GM12878 (cell line): ENCODE results near the gene HIGD1C. TPM values are rescaled to one million over a fixed set of nuclear protein-coding genes. Genes with fewer than 3 reads are reported as not detected.

Experiments
- ATAC-seq: fragments of 200-7000 bp; cut with Tn5 transposase; 3 replicates; pipeline ENCODE4 v1.9.1; 2020; ENCODE audit warnings: mild to moderate bottlenecking, moderate library complexity
- BruUV-seq: library from RNA; stranded (reverse); fragments of 400-500 nt; replicated peaks from 2 replicates; lab custom pipeline; 2021; lab: Mats Ljungman, UMichigan
- CTCF ChIA-PET: fragments of 300-600 bp; sonication (Branson Sonifier 250); formaldehyde crosslinking; extraction: SDS; loops from one replicate; lab custom pipeline; 2021; ENCODE audit warnings: inconsistent platforms; lab: Yijun Ruan, JAX
- POLR2A ChIA-PET: fragments of 350-600 bp; formaldehyde crosslinking; extraction: SDS; loops from one replicate; lab custom pipeline; 2021; ENCODE audit warnings: inconsistent platforms; lab: Charles Lee
- RAD21 ChIA-PET: fragments of 300-600 bp; sonication (Branson Sonifier 250); formaldehyde crosslinking; loops from one replicate; lab custom pipeline; 2023; ENCODE audit warnings: antibody characterized with exemption; ENCODE audit not compliant: unreplicated experiment; lab: Charles Lee
- SMC1A ChIA-PET: fragments of 300-600 bp; sonication (Branson Sonifier 250); formaldehyde crosslinking; loops from one replicate; lab custom pipeline; 2023; ENCODE audit not compliant: unreplicated experiment, uncharacterized antibody; lab: Charles Lee
- DNase-seq: peaks from one replicate; pipeline ENCODE4 v3.0.0-alpha.2; 2011; ENCODE audit warnings: low read depth, low spot score
- FAIRE-seq: peaks from 3 replicates; lab custom pipeline; 2011; peaks lifted over from hg19 to GRCh38; lab: Jason Lieb, UNC
- H2AFZ ChIP-seq: 2 replicates; pipeline ENCODE4 v1.6.0; 2011; ENCODE audit warnings: low read depth, low read length, control low read depth; ENCODE audit not compliant: control insufficient read depth
- H3K27ac ChIP-seq: 2 replicates; pipeline ENCODE4 v1.5.1; 2011; ENCODE audit warnings: control low read depth; ENCODE audit not compliant: control insufficient read depth, insufficient read depth
- H3K27me3 ChIP-seq, 2 experiments: replicated peaks in 1 of 2; 2 replicates each; pipeline versions ENCODE4 v1.6.0 to v1.6.1; 2011; ENCODE audit warnings: low read length in 1 of 2; ENCODE audit not compliant: control insufficient read depth in 2 of 2, insufficient read depth in 2 of 2
- H3K36me3 ChIP-seq, 2 experiments: 2 replicates each; pipeline ENCODE4 v1.5.1; 2011; ENCODE audit warnings: low read length in 1 of 2; ENCODE audit not compliant: control insufficient read depth in 2 of 2, insufficient read depth in 2 of 2
- H3K4me1 ChIP-seq: 2 replicates; pipeline ENCODE4 v1.6.1; 2011; ENCODE audit warnings: mild to moderate bottlenecking, low read length, moderate library complexity, mixed read lengths; ENCODE audit not compliant: control insufficient read depth, insufficient read depth
- H3K4me2 ChIP-seq: 2 replicates; pipeline ENCODE4 v1.6.0; 2011; ENCODE audit warnings: control low read depth; ENCODE audit not compliant: control insufficient read depth, insufficient read depth
- H3K4me3 ChIP-seq: fragments of 200-600 bp; sonication (generic); 2 replicates; pipeline ENCODE4 v1.5.1; 2016
- H3K79me2 ChIP-seq: 2 replicates; pipeline ENCODE4 v1.6.0; 2011; ENCODE audit warnings: low read length; ENCODE audit not compliant: control insufficient read depth, insufficient read depth
- H3K9ac ChIP-seq: 2 replicates; pipeline ENCODE4 v1.8.0; 2011; ENCODE audit warnings: low read length, control low read depth, mixed read lengths; ENCODE audit not compliant: control insufficient read depth, insufficient read depth
- H3K9me3 ChIP-seq: replicated peaks from 3 replicates; pipeline ENCODE4 v1.5.1; 2011; ENCODE audit warnings: mild to moderate bottlenecking, low read length; ENCODE audit not compliant: control insufficient read depth, insufficient read depth
- H4K20me1 ChIP-seq: 2 replicates; pipeline ENCODE4 v1.6.0; 2011; ENCODE audit not compliant: control insufficient read depth, insufficient read depth
- HSF1 ChIP-seq: fragments of 150-350 bp; IDR thresholded peaks from 2 replicates; pipeline ENCODE4 v1.6.1; 2014; ENCODE audit warnings: mild to moderate bottlenecking, low read depth, low read length
- IRF5 ChIP-seq: fragments of 450-650 bp; IDR thresholded peaks from 2 replicates; pipeline ENCODE4 v1.6.1; 2017; ENCODE audit warnings: borderline replicate concordance
- MAX ChIP-seq: IDR thresholded peaks from 2 replicates; pipeline ENCODE4 v1.6.1; 2012; ENCODE audit warnings: low read depth, low read length, improper control_type of control experiment
- MXI1 ChIP-seq: fragments of 150-350 bp; IDR thresholded peaks from 2 replicates; pipeline ENCODE4 v1.6.1; 2011; ENCODE audit warnings: low read depth, mild to moderate bottlenecking, inconsistent platforms, low read length, improper control_type of control experiment
- MYB ChIP-seq: fragments of 150-350 bp; IDR thresholded peaks from 2 replicates; pipeline ENCODE4 v1.6.1; 2014; ENCODE audit warnings: mild to moderate bottlenecking, low read depth, low read length, borderline replicate concordance
- NR2C2 ChIP-seq: IDR thresholded peaks from 2 replicates; pipeline ENCODE4 v1.6.1; 2011; ENCODE audit warnings: borderline replicate concordance, low read depth; ENCODE audit not compliant: control insufficient read depth, insufficient read length
- PBX3 ChIP-seq: IDR thresholded peaks from 2 replicates; pipeline ENCODE4 v1.6.1; 2011; ENCODE audit warnings: mild to moderate bottlenecking, low read depth, low read length, moderate library complexity; ENCODE audit not compliant: insufficient replicate concordance
- ZNF24 ChIP-seq: fragments of 450-650 bp; IDR thresholded peaks from 2 replicates; pipeline ENCODE4 v1.6.1; 2017; ENCODE audit warnings: antibody characterized with exemption, mild to moderate bottlenecking
- WGBS: methylation state at CpG from one replicate; pipeline ENCODE4 v1.1.6; 2016; ENCODE audit warnings: low lambda C conversion rate; ENCODE audit not compliant: insufficient replicate concordance, insufficient coverage; ENCODE audit errors: missing lambda C conversion rate; 5-methylcytosine and 5-hydroxymethylcytosine counted together
- in situ Hi-C: fragments of 300-500 bp; cut with MboI; formaldehyde crosslinking; loops from 9 replicates; pipeline ENCODE4 v1.14.3; 2018; ENCODE audit warnings: mixed read lengths
- intact Hi-C: fragments of 100-400 bp; cut with micrococcal nuclease; formaldehyde crosslinking; loops from one replicate; pipeline ENCODE4 v1.14.2; 2022; ENCODE audit not compliant: unreplicated experiment
- polyA plus RNA-seq, 11 experiments: library from polyadenylated mRNA; depleted of rRNA in 4 of 11; unstranded in 6 of 11; stranded (reverse) in 5 of 11; fragments of >200 nt; fragmentation: Nextera tagmentation in 4 of 11; fragmentation: Illumina TruSeq in 1 of 11; extraction: Ambion mirVana in 4 of 11; extraction: Trizol in 1 of 11; gene quantifications; 1 replicate in 1 of 11; 2 replicates in 10 of 11; pipeline versions ENCODE4 v1.2.1 to v1.2.3, GENCODE V29; 2011 to 2016; ENCODE audit warnings: inconsistent platforms in 2 of 11, missing spikeins in 2 of 11, low read depth in 1 of 11
- total RNA-seq, 4 experiments: library from RNA; depleted of rRNA in 3 of 4; stranded (reverse); fragments of >200 nt in 3 of 4; fragmentation: Illumina TruSeq in 1 of 4; extraction: Trizol in 1 of 4; gene quantifications; 2 replicates each; pipeline versions ENCODE4 v1.2.1 to v1.2.3, GENCODE V29; 2013 to 2021
- TF ChIP-seq, protein P1 (sequence below): IDR thresholded peaks from 2 replicates; pipeline ENCODE4 v1.6.1; 2011; ENCODE audit warnings: low read depth, low read length, improper control_type of control experiment, borderline replicate concordance
- TF ChIP-seq, protein P2 (sequence below): fragments of 450-650 bp; formaldehyde crosslinking; IDR thresholded peaks from 2 replicates; pipeline ENCODE4 v1.5.0; 2022; ENCODE audit warnings: mild to moderate bottlenecking, missing genetic modification characterization

Gene HIGD1C
- total and polyA plus RNA-seq, 10 of the 15 experiments (the other 5 are each of a cell fraction or from before 2014, with no cell fraction given), result not detected

GRCh38 chr12:50929831-50930230 lies 22.5 kb upstream of the HIGD1C start:
- WGBS, result 70% methylated on average over 3 of the region's 3 CpGs
- BruUV-seq, result no TSS peak
- Histone ChIP-seq H4K20me1 (no peaks in the 10 kb centered on the region), H2AFZ (no peak overlapping the region), H3K9ac (no peak overlapping the region), H3K9me3 (no peaks in the 10 kb centered on the region; the same call in 2 of the 3 replicates), H3K79me2 (no peaks in the 10 kb centered on the region), H3K4me2 (no peak overlapping the region), H3K27ac (no peak overlapping the region), H3K27me3 (no peaks in the 10 kb centered on the region), H3K4me1 (peaks cover 11% of the 10 kb centered on the region), H3K4me3 (no peak overlapping the region), H3K36me3 (no peaks in the 10 kb centered on the region)
- FAIRE-seq (no peak), DNase-seq (no peak), ATAC-seq (no peak)
- CTCF ChIA-PET, result interaction anchor here (0.9 kb wide), 1 partner anchor 269 kb away, joined by 3 read pairs; no protein-coding TSS in a partner anchor
- POLR2A ChIA-PET, result interaction anchor here (0.7 kb wide), 1 partner anchor 49 kb away, joined by 3 read pairs; no protein-coding TSS in a partner anchor
- intact Hi-C loops (loop anchor here (5.0 kb wide), 1 partner anchor 97 kb away; the partner anchor contains the start of gene SLC11A2), in situ Hi-C loops (no loop called here)
- RAD21 ChIA-PET, result interaction anchor here (1.4 kb wide), 1 partner anchor 165 kb away, joined by 6 read pairs; no protein-coding TSS in a partner anchor
- TF ChIP-seq MAX (no peak), IRF5 (no peak), MXI1 (no peak), NR2C2 (no peak), ZNF24 (no peak), PBX3 (no peak), MYB (no peak), HSF1 (no peak)
- TF ChIP-seq, protein P1, sequence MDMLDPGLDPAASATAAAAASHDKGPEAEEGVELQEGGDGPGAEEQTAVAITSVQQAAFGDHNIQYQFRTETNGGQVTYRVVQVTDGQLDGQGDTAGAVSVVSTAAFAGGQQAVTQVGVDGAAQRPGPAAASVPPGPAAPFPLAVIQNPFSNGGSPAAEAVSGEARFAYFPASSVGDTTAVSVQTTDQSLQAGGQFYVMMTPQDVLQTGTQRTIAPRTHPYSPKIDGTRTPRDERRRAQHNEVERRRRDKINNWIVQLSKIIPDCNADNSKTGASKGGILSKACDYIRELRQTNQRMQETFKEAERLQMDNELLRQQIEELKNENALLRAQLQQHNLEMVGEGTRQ, result no peak
- TF ChIP-seq, protein P2, sequence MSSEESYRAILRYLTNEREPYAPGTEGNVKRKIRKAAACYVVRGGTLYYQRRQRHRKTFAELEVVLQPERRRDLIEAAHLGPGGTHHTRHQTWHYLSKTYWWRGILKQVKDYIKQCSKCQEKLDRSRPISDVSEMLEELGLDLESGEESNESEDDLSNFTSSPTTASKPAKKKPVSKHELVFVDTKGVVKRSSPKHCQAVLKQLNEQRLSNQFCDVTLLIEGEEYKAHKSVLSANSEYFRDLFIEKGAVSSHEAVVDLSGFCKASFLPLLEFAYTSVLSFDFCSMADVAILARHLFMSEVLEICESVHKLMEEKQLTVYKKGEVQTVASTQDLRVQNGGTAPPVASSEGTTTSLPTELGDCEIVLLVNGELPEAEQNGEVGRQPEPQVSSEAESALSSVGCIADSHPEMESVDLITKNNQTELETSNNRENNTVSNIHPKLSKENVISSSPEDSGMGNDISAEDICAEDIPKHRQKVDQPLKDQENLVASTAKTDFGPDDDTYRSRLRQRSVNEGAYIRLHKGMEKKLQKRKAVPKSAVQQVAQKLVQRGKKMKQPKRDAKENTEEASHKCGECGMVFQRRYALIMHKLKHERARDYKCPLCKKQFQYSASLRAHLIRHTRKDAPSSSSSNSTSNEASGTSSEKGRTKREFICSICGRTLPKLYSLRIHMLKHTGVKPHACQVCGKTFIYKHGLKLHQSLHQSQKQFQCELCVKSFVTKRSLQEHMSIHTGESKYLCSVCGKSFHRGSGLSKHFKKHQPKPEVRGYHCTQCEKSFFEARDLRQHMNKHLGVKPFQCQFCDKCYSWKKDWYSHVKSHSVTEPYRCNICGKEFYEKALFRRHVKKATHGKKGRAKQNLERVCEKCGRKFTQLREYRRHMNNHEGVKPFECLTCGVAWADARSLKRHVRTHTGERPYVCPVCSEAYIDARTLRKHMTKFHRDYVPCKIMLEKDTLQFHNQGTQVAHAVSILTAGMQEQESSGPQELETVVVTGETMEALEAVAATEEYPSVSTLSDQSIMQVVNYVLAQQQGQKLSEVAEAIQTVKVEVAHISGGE (CRISPR knock-in tag), result no peak
- SMC1A ChIA-PET, result interaction anchor here (0.6 kb wide), 1 partner anchor 58 kb away, joined by 3 read pairs; no protein-coding TSS in a partner anchor
